GM19468 (cell line): Measurements from ENCODE around the gene PDZD7.

ENCODE experiments used
- ATAC-seq: cut with Tn5 transposase; IDR thresholded peaks from one replicate; pipeline ENCODE4 v1.9.1; 2021; ENCODE audit warnings: mild to moderate bottlenecking, moderate library complexity, moderate number of reproducible peaks; ENCODE audit not compliant: unreplicated experiment; ENCODE audit errors: extremely low read depth

PDZD7 gene

DNA sequence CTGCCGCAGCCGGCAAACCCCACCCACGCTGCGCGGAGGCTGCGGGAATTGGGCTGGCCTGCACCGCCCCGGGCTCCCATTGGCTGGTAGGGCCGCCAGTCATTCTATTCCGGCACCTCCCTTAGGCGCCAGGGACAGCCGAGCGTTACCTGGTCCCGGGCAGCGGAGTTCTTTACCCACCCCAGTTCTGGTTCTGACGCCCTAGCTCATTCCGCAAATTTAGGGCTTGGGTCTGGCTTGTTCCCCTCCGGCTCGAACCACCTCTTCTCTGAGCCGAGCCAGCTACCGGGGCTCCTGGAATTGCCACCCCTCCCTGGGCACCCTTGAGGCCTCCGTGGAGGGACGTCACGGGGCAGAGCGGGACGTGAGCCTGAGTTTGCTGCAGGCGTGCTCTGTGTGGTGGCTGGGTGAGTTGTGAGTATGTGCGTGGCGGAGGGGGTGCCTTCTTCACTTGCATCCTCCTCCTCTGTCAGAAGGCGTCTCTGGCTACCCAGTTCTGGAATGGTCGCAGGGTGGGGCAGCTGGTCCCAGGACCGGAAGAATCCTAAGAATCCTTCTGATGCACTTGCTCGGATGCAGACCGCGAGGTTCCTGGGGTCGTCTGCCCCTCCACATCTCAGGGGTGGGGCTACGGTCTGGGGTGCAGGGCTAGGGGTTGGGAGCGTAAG is at the start of gene PDZD7, which contains the start of gene SFXN3:
Gene PDZD7, minus strand, starts transcription at position 2 of the 668 bp plus-strand sequence. CDS start 910 bp downstream, outside the sequence.
Gene SFXN3, plus strand, starts transcription at position 107 of the 668 bp plus-strand sequence. CDS start 3,461 bp downstream, outside the sequence.
- peak; percentile 90 for ATAC-seq

DNA sequence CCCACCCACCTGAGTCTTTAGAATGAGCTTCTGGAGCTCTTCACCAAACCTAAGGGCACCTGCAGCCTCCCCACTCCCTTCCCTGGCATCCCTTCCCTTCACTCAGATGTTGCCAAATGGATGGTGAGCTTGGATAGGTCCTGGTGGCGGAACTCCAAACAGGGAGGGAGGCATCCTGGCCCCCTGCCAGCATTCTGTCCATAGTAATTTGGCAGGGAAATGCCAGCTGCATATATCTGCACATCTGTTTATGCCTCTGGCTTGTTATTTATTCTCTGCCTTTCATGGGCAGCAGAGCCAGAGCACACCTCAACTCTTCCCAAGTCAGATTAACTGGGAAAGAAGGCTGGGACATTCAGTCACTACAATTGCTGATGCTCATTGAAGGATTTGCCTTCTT is 48.9 kb upstream of the PDZD7 start:
- ATAC-seq = no peak

DNA sequence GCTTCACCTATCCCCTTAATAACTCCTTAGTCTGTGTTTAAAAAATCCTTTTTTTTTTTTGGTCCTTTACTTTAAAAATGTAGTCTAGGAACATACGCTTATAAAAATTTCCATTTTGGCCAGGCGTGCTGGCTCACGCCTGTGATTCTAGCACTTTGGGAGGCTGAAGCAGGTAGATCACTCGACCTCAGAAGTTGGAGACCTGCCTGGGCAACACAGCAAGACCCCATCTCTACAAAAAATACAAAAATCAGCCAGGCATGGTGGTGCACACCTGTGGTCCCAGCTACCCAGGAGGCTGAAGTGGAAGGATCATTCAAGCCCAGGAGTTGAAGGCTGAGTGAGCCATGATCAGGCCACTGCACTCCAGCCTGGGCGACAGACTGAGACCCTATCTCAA is 45.7 kb upstream of the PDZD7 start:
- no peak for ATAC-seq

DNA sequence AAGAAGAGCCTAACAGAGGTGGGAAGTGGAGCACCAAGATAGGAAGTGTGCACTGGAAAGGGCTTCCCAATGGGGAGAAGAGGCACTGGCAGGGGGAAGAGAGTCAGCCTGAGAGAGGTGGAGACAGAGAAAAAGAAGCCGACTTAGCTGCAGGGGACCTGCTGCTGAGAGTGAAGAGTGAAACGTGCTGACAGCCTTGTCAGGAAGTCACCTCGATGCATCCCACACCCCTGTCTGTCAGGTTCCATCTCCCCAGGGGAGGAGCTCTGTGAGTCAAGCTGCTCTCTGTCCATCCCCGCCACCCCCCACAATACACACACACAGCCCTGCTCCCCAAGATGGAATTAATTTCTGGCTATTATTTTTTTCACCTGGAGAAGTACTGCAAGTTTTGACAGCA is 44.8 kb upstream of the PDZD7 start:
- no peak for ATAC-seq

DNA sequence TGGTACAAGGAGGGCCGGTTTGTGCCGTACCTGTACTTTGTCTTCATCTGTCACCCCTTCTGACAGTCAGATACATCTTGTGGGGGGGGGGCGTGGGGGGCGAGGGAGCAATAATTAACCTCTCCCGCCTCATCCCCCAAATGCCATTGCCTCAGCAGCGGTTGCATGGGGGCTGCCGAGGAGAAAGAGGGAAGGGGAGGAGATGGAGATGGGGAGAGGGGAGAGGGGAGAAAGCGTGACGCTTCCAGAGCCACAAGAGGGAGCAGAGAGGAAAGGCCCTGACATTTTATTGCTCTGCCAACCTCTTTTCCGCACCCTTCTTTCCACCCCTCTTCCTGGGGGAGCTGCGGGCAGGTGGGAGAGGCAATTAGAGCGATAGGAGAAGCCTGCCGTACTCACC is 42.7 kb upstream of the PDZD7 start:
- ATAC-seq = no peak

DNA sequence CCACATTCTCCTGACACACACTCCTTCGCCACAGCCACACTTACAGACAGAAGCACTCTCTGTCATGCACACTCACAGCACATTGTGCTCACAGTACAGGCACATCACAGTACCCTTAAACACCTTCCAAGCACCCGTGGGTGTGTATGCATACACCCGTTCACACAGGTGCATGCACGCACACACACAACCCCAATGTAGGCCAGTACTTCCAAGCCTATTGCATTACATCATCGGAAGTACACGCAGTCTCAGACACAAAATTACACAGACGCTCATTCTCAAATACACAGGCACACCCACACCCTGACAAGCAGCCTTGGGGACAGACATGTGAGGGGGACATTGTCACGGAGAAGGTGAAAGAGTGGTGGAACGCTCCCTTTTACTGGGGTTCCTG is 42.0 kb upstream of the PDZD7 start:
- no peak for ATAC-seq

DNA sequence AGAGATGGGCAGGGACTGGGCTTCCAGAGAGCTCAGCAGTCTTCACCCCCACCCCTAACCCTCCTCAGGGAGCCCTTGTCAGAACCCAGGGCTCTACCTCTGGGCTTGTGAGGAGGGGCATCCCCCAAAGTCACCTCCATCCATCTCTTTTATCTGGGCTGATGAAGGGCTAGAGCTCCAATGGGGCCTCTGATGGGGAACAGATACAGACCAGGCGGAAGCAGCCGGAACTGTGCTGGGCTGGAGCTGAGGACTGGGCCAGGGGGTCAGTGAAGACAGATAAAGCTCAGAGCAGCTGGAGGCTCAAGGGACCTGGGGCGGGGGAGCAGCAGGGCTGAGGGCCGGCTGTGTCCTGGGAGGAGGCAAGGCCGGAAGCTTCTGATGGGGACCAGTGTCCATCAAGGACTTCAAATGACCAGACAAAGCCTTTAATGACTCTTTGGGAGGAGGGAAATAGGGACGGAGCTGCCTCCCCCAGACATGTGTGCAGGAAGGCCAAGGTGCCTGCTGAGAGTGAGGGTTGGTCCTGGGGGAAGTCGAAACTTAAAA is 41.0 kb upstream of the PDZD7 start:
- ATAC-seq = no peak

DNA sequence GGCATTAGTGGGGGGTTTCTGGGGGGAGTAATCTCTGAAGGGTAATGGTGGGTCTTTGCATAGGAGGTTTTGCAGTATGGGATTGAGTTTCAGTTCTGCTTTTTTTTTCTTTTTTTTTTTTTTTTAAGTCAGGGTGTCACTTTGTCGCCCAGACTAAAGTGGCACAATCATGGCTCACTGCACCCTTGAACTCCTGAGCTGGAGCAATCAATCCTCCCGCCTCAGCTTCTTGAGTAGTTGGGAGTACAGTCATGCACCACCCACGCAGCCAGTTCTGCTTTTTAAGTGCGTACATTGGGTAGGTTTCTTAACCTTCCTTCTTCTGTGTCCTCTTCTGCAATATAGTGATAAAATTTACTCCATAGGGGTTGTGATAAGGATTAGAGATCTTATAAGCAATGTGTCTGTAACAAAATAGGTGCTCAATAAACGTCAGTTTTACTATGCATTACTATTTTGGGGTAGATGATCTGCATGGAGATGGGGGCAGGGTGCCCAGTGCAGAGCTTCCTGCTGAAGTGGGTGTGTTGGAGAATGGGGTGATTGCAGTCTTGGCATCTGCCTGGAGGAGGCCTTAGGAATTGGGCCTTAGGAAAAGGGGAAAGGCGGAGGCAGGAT is 40.4 kb upstream of the PDZD7 start:
- no peak for ATAC-seq

DNA sequence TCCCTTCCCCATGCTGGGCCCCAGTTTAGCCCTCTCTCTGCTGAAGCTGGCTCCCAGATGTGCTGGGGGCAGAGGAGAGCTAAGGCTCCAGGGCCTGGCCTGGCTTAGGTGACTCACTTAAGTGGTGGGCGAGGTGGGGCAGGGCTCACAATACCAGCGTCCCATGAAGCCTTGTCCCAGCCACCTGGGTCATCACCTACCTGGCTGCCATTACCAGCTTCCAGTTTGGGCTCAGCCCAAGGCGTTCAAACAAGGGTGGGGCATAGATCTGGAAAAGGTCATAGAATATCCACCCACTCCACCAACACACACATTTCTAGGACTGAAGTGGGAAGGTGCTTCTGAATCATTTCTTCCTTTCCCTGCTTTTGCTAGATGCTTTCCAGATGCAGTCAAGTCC is 39.2 kb upstream of the PDZD7 start:
- ATAC-seq = no peak

DNA sequence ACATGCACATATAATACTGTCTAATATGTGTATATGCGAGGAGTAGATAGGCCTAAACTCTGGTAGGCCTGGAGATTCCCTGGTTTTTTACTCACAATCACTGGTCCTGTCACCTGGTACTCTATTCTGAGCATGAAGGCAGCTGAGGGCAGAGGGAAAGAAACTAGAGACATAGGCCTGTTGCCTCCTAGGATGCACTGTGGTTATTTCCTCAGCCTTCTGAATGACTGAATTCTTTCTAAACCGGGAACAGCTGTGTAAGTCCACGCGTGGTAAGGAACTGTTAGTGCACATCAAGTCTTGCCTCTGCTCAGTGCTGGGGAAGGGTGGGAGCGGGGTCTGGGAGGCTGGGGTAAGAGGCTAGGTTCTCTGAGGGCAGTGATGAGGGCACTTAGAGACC is 38.5 kb upstream of the PDZD7 start:
- no peak for ATAC-seq

DNA sequence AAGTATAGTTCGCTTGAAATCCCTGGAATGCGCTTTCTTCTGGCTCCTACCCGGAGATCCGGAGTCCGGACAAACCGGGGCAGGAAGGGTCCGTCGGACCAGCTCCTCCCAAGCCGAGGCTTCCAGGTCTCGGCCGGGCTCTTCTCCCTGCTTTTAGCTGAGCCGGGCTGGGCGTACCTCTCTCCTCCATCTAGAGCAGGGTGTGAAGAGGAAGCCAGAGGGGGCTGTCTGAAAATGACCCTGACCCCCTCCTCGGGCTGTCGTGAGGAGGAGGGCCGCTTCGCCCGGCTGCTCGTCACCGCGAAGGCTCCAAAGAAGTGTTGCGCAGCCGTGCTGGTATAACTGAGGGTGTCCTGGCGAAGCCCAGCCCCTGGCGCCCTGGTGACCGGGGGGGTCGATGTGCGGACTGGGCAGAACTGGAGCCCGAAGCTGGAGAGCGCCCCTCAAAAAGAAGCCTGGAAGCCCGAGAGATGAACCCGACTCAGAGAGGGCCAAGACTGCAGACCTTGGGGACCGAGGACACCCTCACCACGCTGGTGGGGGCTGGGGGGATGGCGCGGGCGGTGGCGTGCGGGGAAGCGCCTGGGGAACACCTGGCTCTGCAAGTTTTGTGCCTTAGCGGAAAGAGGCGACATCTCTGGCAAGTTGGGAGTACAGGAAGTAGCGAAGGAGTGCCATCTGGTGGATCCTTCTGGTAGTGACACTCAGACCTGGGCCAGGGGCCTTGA is 36.6 kb upstream of the PDZD7 start:
- ATAC-seq = no peak

DNA sequence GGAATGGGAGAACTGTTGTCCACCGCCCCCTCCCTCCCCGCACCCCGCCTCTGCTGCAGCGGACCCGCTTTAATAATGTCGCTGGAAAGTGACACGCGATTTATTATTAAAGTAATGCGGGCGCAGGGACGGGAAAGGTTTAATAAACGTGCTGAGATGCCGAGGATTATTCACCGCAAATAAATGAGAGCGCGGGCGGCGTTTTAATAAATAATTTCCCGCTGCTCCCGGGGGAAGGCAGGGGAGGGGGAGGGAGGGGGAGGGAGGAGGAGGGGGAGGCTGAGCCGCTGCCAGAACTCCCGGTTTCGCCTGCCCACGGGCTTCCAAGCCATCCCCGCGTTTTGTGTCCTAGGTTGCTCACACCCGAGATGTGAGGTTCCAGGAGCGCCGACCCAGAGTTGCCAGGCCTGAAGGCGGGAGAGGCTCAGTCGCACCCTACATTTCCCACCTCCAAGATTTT is 36.0 kb upstream of the PDZD7 start:
- ATAC-seq = no peak

DNA sequence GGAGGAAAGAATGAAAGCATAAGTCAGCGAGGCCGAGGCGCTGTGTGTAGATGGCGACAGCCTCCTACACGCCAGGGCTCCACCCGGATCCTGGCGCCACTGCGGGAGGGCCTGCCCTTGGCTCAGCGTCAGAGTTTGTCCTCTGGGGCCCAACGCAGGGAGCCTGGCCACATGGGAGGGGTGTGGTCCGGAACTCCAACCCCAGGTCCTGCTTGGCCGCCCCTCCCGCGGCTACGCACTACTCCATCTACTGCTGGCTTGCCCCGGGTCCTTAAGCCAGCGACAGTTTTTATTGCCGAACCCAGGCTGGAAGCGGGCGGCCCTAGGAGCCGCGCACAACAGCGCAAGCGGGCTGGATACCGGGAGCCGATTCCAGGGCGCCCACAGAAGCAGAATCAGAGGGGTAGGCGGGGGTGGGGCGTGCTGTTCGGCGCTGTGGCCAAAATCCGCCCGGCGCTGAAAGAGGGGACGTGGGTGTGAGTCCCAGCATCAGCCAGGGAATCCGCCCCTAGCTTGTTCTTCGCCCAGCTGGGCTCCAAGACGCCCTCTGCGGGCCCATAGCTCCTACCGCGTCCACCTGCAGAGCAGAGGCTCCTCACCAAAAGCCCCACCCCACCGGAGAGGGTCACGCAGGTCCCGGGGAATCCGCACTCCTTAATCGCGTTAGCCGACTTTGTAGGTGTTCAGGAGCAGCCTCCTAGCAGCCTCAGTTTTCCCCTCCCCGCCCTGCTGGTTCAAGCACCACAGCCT is 35.4 kb upstream of the PDZD7 start:
- ATAC-seq = no peak

DNA sequence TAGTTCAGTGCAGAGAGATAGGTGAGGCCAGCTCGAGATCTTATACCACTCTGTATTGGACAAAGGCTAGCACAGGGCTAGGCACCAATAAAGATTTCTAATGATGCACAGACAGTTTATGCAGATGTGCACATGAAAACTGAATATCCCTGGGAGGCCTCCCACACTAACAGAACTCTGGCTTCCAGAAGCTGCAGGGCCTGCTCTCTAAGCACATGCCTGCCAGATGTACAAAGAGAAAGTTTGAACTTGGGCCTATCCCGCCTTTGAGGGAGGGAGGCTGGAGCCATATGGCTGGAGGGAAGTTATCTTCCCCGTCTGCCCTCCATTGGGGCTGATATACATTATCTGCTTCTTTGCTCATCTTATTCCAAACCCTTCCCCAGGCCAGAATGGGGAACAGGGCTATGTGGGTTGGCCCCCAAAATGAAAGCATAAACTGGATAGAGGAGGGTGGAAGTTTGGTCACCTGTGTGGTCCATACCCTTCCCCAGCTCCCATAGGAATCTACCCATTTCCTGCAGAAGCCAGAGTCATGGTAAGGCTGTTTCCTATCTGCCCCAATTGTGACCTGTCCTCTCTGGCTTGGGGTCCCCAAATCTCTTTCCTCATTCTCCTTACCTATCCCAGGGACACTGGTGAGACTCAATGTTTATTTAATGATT is 34.7 kb upstream of the PDZD7 start:
- ATAC-seq = no peak

DNA sequence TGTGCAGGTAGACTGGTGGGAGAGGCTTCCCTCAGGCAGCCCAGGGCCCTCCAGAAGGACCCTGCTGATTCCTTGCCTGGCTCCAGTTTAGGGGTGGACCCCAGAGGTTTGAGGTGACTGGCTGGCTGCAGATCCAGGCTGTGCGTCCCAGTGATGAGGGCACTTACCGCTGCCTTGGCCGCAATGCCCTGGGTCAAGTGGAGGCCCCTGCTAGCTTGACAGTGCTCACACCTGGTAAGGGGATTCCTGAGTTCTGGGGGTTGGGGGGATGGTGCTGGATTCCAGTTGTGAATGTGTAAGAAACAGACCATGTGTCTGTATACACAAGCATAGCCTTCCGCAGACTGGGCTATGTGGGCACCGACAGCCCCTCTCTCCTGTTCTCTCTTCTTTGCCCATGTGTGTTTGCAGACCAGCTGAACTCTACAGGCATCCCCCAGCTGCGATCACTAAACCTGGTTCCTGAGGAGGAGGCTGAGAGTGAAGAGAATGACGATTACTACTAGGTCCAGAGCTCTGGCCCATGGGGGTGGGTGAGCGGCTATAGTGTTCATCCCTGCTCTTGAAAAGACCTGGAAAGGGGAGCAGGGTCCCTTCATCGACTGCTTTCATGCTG is 33.6 kb upstream of the PDZD7 start:
- ATAC-seq = no peak

DNA sequence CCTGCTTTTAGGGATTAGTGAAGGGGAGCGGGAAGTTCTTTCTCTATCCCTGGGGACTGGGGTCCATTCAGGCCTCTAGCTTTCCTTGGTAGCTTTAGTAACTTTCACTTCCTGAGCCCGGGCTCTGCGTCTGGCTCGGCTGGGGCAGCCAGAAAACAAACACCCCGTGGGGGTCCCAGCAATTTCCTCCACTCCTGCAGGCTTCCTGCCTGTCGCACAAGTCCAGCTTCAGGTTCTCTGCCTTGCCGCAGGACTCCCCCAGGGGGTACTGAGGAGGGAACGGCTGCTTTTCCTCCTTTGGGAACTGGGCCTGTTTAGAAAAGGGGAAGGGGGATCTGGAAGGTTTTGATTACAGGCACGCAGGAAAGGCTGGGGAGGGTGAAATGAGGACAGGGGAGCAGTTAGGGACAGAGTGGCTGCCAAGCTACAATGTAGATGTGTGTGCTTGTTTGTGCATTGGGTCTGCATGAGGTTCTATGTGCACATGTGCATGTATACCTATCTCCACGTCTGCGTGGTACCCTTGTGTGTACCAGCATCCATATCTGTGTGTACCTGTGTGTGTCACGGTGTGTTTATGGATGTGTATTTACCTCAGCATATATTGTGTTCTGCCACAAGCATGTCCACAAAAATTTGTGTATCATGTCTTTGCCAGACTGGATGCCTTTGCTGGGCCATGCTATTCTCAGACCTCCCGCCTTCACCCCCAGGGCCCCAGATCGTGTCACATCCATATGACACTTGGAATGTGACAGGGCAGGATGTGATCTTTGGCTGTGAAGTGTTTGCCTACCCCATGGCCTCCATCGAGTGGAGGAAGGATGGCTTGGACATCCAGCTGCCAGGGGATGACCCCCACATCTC is 32.9 kb upstream of the PDZD7 start:
- no peak for ATAC-seq

DNA sequence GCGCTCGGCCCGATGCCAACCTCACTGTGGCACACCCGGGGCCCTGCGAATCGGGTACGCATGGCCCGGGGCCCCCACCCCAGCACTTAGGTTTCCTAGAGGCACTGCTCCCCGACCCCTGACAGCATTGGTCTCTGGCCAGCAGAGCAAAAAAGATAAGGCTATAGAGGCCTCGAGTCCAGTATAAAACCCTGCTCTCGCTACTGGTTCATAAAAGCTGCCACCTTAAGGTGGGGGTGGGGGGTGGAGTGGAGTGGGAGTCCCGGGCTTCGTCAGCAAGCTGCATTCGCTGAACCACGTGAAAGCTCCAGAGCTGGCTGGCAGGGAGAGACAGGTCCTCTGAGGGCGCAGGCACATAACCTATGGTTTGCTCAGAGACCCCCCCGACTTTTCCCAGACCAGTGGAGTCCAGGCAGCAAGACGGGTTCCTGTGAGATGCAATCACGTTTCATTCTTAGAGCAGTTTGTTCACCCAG is 32.2 kb upstream of the PDZD7 start:
- ATAC-seq = no peak
